Mesodermal cell (in vitro differentiated cells): ENCODE results near the gene TM2D3.
A peak's percentile ranks its signal among the peaks of the same experiment; 100 is the strongest.

ENCODE experiments used
- H3K27ac ChIP-seq: 2 replicates; pipeline ENCODE4 v1.7.0; 2013; ENCODE audit warnings: mild to moderate bottlenecking, low read depth, low read length, moderate library complexity; ENCODE audit not compliant: severe bottlenecking
- H3K36me3 ChIP-seq: 2 replicates; pipeline ENCODE4 v1.7.1; 2013; ENCODE audit warnings: mild to moderate bottlenecking, low read length, moderate library complexity; ENCODE audit not compliant: control insufficient read depth, insufficient read depth
- H3K4me1 ChIP-seq: one replicate; pipeline ENCODE4 v1.7.1; 2013; ENCODE audit warnings: mild to moderate bottlenecking, low read length; ENCODE audit not compliant: insufficient read depth, control insufficient read depth, poor library complexity, severe bottlenecking
- H3K4me3 ChIP-seq: 2 replicates; pipeline ENCODE4 v1.7.0; 2013; ENCODE audit warnings: low read length, control low read depth, mild to moderate bottlenecking; ENCODE audit not compliant: insufficient read depth, poor library complexity, severe bottlenecking; ENCODE audit errors: extremely low read depth
- H3K9me3 ChIP-seq: 2 replicates; pipeline ENCODE4 v1.7.1; 2013; ENCODE audit warnings: mild to moderate bottlenecking, low read length, moderate library complexity; ENCODE audit not compliant: control insufficient read depth
- WGBS, 2 experiments: methylation state at CpG; one replicate each; pipeline ENCODE4 v1.1.5; 2013; ENCODE audit warnings: missing lambda C conversion rate in 2 of 2; ENCODE audit not compliant: insufficient coverage in 2 of 2; 5-methylcytosine and 5-hydroxymethylcytosine counted together

TM2D3 gene

DNA sequence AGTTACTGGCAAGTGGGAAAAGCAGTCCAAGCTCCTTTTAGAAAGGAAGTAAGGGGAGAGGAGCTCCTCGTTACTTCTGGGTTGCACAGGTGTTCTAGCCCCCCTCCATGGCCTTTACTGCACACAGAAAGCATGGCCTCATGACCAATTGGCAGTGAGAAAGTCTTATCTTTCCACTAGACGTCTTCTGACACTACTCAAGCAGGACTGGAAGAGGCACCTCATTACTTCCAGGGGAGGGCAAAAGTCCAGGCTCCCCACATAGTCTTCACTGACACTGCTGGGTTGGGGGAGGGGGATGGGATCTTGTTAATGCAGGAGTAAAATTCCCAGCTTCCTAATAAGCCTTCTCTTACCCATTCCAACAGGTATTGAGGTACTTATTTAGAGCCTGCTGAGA is 27.6 kb upstream of the TM2D3 start:
- H3K4me3 ChIP-seq = no peak overlapping the region
- no peaks in the 10 kb centered on the region for H3K9me3 ChIP-seq
- no peak overlapping the region for H3K27ac ChIP-seq
- 100% methylated on average over 1 of the region's 2 CpGs for WGBS, 2 experiments
- peaks cover 5% of the 10 kb centered on the region for H3K36me3 ChIP-seq
- peaks cover 16% of the 10 kb centered on the region for H3K4me1 ChIP-seq

DNA sequence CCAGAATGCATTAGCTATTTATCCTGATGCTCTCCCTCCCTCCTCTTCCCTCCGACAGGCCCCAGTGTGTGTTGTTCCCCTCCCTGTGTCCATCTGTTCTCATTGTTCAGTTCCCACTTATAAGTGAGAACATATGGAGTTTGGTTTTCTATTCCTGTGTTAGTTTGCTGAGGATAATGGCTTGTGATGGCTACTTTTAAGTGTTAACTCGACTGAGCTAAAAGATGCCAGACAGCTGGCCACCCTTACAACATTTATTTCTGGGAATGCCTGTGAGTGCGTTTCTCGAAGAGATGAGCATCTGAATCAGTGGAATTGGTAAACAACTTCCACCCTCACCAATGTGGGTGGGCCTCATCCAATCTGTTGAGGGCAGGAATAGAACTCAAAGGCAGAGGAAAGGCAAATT is 24.7 kb upstream of the TM2D3 start:
- peaks cover 23% of the 10 kb centered on the region for H3K36me3 ChIP-seq
- no peak overlapping the region for H3K4me3 ChIP-seq
- peak overlapping the region; percentile 57 for H3K27ac ChIP-seq
- no peaks in the 10 kb centered on the region for H3K9me3 ChIP-seq
- no CpG with 5 or more reads among the region's 4 CpGs for WGBS, 2 experiments
- peaks cover 24% of the 10 kb centered on the region for H3K4me1 ChIP-seq

- Histone ChIP-seq H3K36me3 (peaks cover 32% of the 10 kb centered on the region), H3K9me3 (no peaks in the 10 kb centered on the region), H3K4me3 (no peak overlapping the region), H3K27ac (peak overlapping the region; percentile 90), H3K4me1 (peaks cover 24% of the 10 kb centered on the region)
- WGBS, 2 experiments = 62 to 69% methylated on average over 16 of the region's 16 CpGs
These were observed 23.8 kb upstream of the TM2D3 start for GRCh38 chr15:101675796-101676582.

DNA sequence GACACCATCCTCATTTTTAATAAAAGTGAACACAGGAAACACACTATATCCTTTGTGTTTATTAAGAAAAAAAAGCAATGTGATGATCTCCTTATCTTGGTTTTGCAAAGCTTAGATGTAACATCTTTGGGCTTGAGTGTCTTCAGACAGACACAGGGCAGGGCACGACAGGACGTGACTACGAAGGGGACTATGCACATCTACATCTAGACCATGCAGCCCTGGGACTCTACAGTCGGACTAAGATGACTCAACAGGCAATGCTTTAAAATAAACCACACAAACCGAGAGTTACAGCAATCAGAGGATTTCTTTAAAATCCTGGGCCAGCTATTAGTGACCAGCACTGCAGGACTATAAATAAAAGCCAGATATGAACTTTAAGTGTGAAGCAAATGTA is 22.8 kb upstream of the TM2D3 start:
- no peaks in the 10 kb centered on the region for H3K9me3 ChIP-seq
- WGBS, 2 experiments = 50 to 80% methylated on average over 1 of the region's 5 CpGs
- no peak overlapping the region for H3K4me3 ChIP-seq
- peaks cover 24% of the 10 kb centered on the region for H3K4me1 ChIP-seq
- H3K27ac ChIP-seq = peak overlapping the region; percentile 90
- H3K36me3 ChIP-seq = peaks cover 34% of the 10 kb centered on the region

GRCh38 chr15:101672298-101672697 is 20.1 kb upstream of the TM2D3 start:
- 72 to 93% methylated on average over 3 to 8 of the region's 9 CpGs for WGBS, 2 experiments
- H3K4me1 ChIP-seq = peaks cover 24% of the 10 kb centered on the region
- H3K27ac ChIP-seq = no peak overlapping the region
- peaks cover 55% of the 10 kb centered on the region for H3K36me3 ChIP-seq
- no peak overlapping the region for H3K4me3 ChIP-seq
- peaks cover under 1% of the 10 kb centered on the region for H3K9me3 ChIP-seq

GRCh38 chr15:101669744-101670143 is 17.6 kb upstream of the TM2D3 start:
- WGBS, 2 experiments = 92 to 100% methylated on average over 2 of the region's 3 CpGs
- no peak overlapping the region for H3K4me3 ChIP-seq
- H3K27ac ChIP-seq = no peak overlapping the region
- H3K36me3 ChIP-seq = peaks cover 61% of the 10 kb centered on the region
- H3K9me3 ChIP-seq = peaks cover 6% of the 10 kb centered on the region
- H3K4me1 ChIP-seq = peaks cover 7% of the 10 kb centered on the region

DNA sequence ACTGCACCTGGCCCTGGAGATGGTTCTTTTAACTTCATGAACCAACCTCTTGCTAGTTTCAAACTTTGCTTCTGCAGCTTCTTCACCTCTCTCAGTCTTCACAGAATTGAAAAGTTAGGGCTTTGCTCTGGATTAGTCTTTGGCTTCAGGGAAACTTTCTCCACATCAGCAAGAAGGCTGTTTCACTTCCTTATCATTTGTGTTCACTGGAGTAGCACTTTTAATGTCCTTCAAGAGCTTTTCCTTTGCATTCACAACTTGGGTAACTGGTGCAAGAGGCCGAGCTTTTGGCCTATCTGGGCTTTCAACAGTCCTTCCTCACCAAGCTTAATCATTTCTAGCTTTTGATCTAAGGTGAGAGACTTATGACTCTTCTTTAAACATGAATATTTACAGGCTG is 15.7 kb upstream of the TM2D3 start:
- Histone ChIP-seq H3K4me3 (no peak overlapping the region), H3K27ac (no peak overlapping the region), H3K36me3 (peaks cover 47% of the 10 kb centered on the region), H3K9me3 (peaks cover 6% of the 10 kb centered on the region), H3K4me1 (no peaks in the 10 kb centered on the region)
- WGBS, 2 experiments = no CpG with 5 or more reads among the region's 1 CpG

- peaks cover 6% of the 10 kb centered on the region for H3K9me3 ChIP-seq
- 72 to 85% methylated on average over 8 to 9 of the region's 9 CpGs for WGBS, 2 experiments
- H3K4me3 ChIP-seq = no peak overlapping the region
- no peak overlapping the region for H3K27ac ChIP-seq
- peaks cover 24% of the 10 kb centered on the region for H3K36me3 ChIP-seq
- no peaks in the 10 kb centered on the region for H3K4me1 ChIP-seq
These were observed 12.2 kb upstream of the TM2D3 start for GRCh38 chr15:101664303-101664913.

GRCh38 chr15:101662203-101662602 is 10.0 kb upstream of the TM2D3 start:
- H3K9me3 ChIP-seq = peaks cover 5% of the 10 kb centered on the region
- peaks cover 5% of the 10 kb centered on the region for H3K36me3 ChIP-seq
- WGBS, 2 experiments = no CpG with 5 or more reads among the region's 1 CpG
- no peak overlapping the region for H3K4me3 ChIP-seq
- no peaks in the 10 kb centered on the region for H3K4me1 ChIP-seq
- no peak overlapping the region for H3K27ac ChIP-seq

DNA sequence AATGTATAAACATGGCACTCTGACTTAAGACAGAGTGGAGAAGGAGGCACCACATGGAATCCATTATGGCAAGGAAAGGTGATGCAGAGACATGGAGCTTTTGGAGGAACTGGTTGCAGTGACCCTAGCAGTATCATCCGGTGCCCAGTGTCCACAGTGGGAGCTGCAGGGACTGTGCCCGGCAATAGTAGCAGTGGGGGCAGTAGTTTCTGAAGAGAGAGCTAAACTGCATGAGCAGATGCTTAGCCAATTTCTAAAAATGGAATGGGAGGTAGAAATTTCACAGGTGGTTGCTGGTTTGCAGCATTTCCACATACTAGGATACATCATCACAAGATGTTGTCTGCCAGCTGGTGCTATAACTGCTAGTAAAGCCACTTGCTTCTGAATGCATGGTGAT is 7.8 kb upstream of the TM2D3 start:
- no peaks in the 10 kb centered on the region for H3K4me1 ChIP-seq
- no peaks in the 10 kb centered on the region for H3K36me3 ChIP-seq
- H3K4me3 ChIP-seq = no peak overlapping the region
- no peaks in the 10 kb centered on the region for H3K9me3 ChIP-seq
- 64 to 96% methylated on average over 2 of the region's 2 CpGs for WGBS, 2 experiments
- H3K27ac ChIP-seq = no peak overlapping the region
